ENCODE results near the gene AKAP11.
"Not testable (repeated sequence)": the region's sequence is repeated elsewhere in the genome, so short reads cannot be mapped to it uniquely, and the experiment has no call there.

The AKAP11 gene

GRCh38 chr13:42272115-42272803 lies at the start of gene AKAP11:
Gene AKAP11, plus strand, starts transcription at chr13:42272152. Its CDS starts 14,197 bp downstream, at chr13:42286349.
- DNase-seq = peak; percentile 26 to 60

GRCh38 chr13:42223681-42224080 lies 48.3 kb upstream of the AKAP11 start:
- DNase-seq = no peak

GRCh38 chr13:42225051-42225450 lies 46.9 kb upstream of the AKAP11 start:
- DNase-seq = no peak

GRCh38 chr13:42226759-42227158 lies 45.2 kb upstream of the AKAP11 start:
- DNase-seq = not testable (repeated sequence)

- no peak for DNase-seq
These were observed 43.4 kb upstream of the AKAP11 start for GRCh38 chr13:42228527-42228926.

DNA sequence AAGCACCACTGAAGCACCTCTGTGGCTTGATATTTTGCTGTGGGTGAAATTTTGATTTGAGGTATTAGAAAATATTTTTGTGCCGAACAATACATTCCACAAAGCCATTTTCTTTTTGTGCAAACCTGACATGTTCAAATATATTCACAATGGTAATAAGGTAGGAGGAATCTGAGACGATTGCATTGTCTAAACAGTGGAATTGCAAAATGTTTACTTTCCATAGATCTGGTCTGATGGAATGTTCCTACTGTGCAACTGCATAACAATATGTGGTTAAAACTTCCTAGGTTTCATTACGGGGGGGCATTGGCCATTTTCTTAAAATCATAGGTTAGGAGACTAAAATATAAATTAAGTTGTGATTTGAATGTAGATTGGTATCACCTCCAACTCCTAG lies 42.7 kb upstream of the AKAP11 start:
- DNase-seq = no peak

DNA sequence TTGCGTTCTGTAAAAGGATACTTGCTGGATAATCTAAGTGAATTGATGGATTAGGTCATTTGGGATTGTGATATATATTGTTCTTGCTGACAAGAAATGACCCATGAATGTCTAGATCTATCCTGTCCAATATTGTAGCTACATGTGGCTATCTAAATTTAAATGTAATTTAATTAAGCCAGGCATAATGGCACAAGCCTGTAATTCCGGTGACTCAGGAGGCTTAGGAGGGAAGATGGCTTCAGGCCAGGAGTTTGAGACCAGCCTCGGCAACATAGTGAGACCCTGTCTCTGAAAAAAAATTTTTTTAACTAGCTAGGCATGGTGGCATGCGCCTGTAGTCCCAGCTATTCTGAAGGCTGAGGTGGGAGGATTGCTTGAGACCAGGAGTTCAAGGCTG lies 39.3 kb upstream of the AKAP11 start:
- DNase-seq = no peak

DNA sequence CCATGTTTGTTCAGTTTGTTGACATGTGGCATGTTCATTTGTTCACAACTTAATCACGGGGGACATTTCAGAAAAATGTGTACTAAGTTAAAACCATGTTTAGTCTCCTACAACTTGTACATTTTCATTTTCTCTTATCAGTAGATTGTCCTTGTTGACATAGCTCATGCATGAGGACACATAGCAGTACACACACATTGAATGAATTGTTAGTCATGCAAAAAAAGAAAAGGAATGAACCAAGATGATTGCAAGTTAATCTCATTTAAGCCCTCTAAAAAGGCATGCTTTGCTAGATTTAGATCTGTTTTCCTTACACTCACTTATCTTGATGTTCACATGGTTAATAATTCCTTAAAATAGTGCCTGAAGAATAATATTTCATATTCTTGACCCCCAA lies 38.2 kb upstream of the AKAP11 start:
- no peak for DNase-seq

GRCh38 chr13:42239161-42239560 lies 32.8 kb upstream of the AKAP11 start:
- no peak for DNase-seq

- DNase-seq = no peak
These were observed 32.3 kb upstream of the AKAP11 start for GRCh38 chr13:42239644-42240043.

- DNase-seq = no peak
These were observed 25.4 kb upstream of the AKAP11 start for GRCh38 chr13:42246541-42246940.

- no peak for DNase-seq
These were observed 24.1 kb upstream of the AKAP11 start for GRCh38 chr13:42247883-42248282.

DNA sequence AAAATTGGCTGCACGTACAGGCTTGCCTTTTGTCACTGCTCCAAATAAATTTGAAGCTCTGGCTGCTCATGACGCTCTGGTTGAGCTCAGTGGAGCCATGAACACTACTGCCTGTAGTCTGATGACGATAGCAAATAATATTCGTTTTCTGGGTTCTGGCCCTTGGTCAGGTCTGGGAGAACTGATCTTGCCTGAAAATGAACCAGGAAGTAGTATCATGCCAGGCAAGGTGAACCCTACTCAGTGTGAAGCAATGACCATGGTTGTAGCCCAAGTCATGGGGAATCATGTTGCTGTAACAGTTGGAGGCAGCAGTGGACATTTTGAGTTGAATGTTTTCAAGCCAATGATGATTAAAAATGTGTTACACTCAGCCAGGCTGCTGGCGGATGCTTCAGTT lies 16.1 kb upstream of the AKAP11 start:
- DNase-seq = no peak

DNA sequence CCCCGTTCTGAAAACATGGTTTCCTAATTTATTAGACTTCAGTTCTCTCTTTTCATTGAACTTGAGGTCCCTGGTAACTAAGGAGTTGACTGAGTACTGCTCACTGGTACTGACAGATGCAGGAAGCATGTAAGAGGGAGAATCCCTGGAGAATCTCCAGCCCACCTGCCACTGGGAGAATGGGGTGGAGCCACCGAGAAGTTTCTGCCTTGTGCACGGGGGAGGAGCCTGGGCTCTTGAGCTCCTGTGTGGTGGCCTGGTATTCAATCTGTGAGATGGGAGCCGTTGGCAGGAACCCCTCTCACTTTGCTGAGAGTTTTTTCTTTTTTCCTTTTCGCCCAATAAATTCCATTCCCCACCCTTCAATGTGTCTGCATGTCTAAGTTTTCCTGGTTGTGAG lies 13.2 kb upstream of the AKAP11 start:
- DNase-seq = no peak

- no peak for DNase-seq
These were observed 12.4 kb upstream of the AKAP11 start for GRCh38 chr13:42259515-42259914.

DNA sequence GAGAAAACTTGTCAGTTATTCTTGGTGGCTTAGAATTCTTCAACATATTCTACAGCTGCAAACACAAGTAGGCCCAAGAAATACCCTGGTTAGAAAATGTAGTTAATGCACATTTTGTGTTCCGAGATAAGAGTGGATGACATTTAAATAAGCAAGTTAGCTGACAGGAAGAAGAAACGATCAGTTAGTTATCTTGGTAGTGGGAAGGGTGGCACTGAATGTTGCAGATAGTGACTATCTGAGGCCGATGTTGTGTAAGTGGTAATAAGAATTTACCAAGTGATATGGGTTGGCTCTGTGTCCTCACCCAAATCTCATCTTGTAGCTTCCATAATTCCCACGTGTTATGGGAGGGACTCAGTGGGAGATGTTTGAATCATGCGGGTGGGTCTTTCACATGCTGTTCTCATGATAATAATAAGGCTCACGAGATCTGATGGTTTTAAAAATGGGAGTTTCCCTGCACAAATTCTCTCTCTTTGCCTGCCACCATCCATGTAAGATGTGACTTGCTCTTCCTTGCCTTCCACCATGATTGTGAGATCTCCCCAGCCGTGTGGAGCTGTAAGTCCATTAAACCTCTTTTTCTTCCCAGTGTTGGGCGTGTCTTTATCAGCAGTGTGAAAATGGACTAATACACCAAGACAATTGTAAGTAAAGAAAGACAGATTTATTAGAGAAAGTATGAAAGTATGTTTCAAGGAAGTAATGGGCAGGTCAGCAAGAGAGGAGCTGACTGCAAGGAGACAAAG lies 10.9 kb upstream of the AKAP11 start:
- no peak for DNase-seq

GRCh38 chr13:42266473-42266872 lies 5.5 kb upstream of the AKAP11 start:
- no peak for DNase-seq

DNA sequence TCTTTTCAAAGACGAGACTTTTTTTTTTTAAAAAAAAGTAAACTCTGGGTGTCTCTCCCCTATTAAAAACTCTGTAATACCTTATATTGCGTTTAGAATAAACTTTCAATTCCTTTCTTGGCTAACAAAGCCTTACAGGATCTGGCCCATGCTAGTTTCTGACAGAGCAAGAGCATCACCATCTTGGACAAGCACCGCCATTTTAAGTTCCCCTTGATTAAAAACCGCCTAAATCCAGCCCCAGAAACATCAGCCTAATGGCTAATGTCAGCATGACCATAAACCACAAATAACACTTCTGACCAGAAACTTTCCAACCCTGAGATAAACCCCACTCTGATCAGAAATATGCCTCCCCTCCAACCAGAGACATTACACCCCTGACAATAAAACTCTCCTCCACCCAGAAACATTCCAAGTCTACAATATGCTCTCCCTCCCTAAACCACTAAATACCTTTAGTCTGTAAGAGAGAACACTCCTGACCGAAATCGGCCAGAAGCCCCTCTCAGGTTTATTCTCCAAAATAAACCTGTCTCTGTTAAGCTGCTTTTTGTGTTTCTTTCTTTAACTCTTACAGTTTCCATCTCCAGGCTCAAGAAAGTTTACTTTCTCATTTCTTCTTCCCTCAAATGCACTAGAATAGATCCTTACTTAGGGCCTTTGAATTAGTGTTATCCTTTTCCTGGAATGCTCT lies 1.6 kb upstream of the AKAP11 start:
- DNase-seq = no peak

DNA sequence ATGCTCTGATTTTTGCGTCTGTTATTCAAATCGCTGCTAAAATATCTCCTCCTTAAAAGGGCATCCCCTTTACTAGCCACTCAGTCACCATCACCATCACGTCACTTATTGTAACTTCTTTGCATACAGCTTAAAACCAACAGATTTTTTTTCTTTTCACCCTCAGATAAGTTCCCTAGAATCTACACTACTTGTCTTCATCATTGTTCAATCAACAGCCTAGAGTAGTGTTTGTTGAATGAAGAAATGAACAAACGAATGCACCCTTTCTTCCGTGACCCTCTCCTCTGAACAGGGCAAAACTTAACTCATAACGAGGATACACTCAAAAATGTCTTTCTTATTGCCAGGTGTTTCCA lies 1.1 kb upstream of the AKAP11 start:
- DNase-seq = no peak

GRCh38 chr13:42271337-42272114 lies 426 bp upstream of the AKAP11 start:
- DNase-seq = peak; percentile 94 to 96

DNA sequence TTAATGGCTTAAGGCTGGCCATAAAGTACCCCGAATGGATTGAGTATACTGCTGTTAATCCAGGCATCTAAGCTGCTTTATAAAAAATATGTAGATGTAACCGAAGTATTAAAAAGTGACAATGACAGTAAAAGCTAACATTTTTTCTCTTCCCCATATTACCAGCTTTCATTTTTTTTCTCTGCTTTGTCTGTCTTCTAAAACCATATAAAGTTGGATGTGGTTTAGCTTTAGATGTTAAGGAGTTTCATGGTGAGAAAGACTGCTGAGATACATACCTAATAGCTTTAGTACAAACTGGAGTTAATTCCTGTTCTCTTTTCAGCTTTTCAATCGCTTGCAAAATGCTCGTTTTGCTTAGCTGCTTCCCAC lies 838 bp downstream of the AKAP11 start:
- DNase-seq = no peak

- no peak for DNase-seq
These were observed 2.6 kb downstream of the AKAP11 start for GRCh38 chr13:42274386-42275097.

- no peak for DNase-seq
These were observed 3.1 kb downstream of the AKAP11 start for GRCh38 chr13:42275098-42275471.
